Measurements from ENCODE around the gene WHAMM. TPM values are rescaled to one million over a fixed set of nuclear protein-coding genes. Genes with fewer than 3 reads are reported as not detected.

Gene WHAMM
- total RNA-seq, 1 donor from 2014 or later, result 9.6 TPM

GRCh38 chr15:82793737-82794136, 15.7 kb upstream of the WHAMM start:
- Mint-ChIP-seq H3K4me1 (ENCODE audit: unreplicated experiment) (no peaks in the 10 kb centered on the region), H3K9me3 (ENCODE audit: unreplicated experiment) (peaks cover 18% of the 10 kb centered on the region), H3K27ac (ENCODE audit: unreplicated experiment) (no peak overlapping the region), H3K36me3 (ENCODE audit: unreplicated experiment) (no peaks in the 10 kb centered on the region), H3K27me3 (ENCODE audit: unreplicated experiment) (peaks cover 20% of the 10 kb centered on the region), H3K4me3 (ENCODE audit: unreplicated experiment) (no peak overlapping the region)
- no peak for DNase-seq (ENCODE audit: extremely low spot score, unreplicated experiment)
- TF ChIP-seq CTCF (IDR thresholded peaks at IDR 0.05), result no peak

- no peak for TF ChIP-seq CTCF (IDR thresholded peaks at IDR 0.05)
- no peak overlapping the region for H3K27ac Mint-ChIP-seq (ENCODE audit: unreplicated experiment)
- no peaks in the 10 kb centered on the region for H3K36me3 Mint-ChIP-seq (ENCODE audit: unreplicated experiment)
- peaks cover 18% of the 10 kb centered on the region for H3K9me3 Mint-ChIP-seq (ENCODE audit: unreplicated experiment)
- no peak for DNase-seq (ENCODE audit: extremely low spot score, unreplicated experiment)
- no peak overlapping the region for H3K4me3 Mint-ChIP-seq (ENCODE audit: unreplicated experiment)
- no peaks in the 10 kb centered on the region for H3K4me1 Mint-ChIP-seq (ENCODE audit: unreplicated experiment)
- H3K27me3 Mint-ChIP-seq (ENCODE audit: unreplicated experiment), result peaks cover 36% of the 10 kb centered on the region
These were observed 11.3 kb upstream of the WHAMM start for GRCh38 chr15:82798104-82798503.

GRCh38 chr15:82798531-82799166, 10.8 kb upstream of the WHAMM start:
- Mint-ChIP-seq H3K4me1 (ENCODE audit: unreplicated experiment) (no peaks in the 10 kb centered on the region), H3K9me3 (ENCODE audit: unreplicated experiment) (peaks cover 14% of the 10 kb centered on the region), H3K36me3 (ENCODE audit: unreplicated experiment) (no peaks in the 10 kb centered on the region), H3K4me3 (ENCODE audit: unreplicated experiment) (no peak overlapping the region), H3K27ac (ENCODE audit: unreplicated experiment) (no peak overlapping the region), H3K27me3 (ENCODE audit: unreplicated experiment) (peaks cover 36% of the 10 kb centered on the region)
- no peak for DNase-seq (ENCODE audit: extremely low spot score, unreplicated experiment)
- TF ChIP-seq CTCF (IDR thresholded peaks at IDR 0.05), result no peak

GRCh38 chr15:82799183-82799841, 10.1 kb upstream of the WHAMM start:
- Mint-ChIP-seq H3K4me1 (ENCODE audit: unreplicated experiment) (no peaks in the 10 kb centered on the region), H3K27me3 (ENCODE audit: unreplicated experiment) (peaks cover 31% of the 10 kb centered on the region), H3K4me3 (ENCODE audit: unreplicated experiment) (no peak overlapping the region), H3K27ac (ENCODE audit: unreplicated experiment) (no peak overlapping the region), H3K9me3 (ENCODE audit: unreplicated experiment) (peaks cover 7% of the 10 kb centered on the region), H3K36me3 (ENCODE audit: unreplicated experiment) (no peaks in the 10 kb centered on the region)
- TF ChIP-seq CTCF (IDR thresholded peaks at IDR 0.05), result no peak
- DNase-seq (ENCODE audit: extremely low spot score, unreplicated experiment), result no peak

- H3K4me1 Mint-ChIP-seq (ENCODE audit: unreplicated experiment), result peaks cover 3% of the 10 kb centered on the region
- no peak for TF ChIP-seq CTCF (IDR thresholded peaks at IDR 0.05)
- no peak for DNase-seq (ENCODE audit: extremely low spot score, unreplicated experiment)
- no peaks in the 10 kb centered on the region for H3K36me3 Mint-ChIP-seq (ENCODE audit: unreplicated experiment)
- peaks cover 27% of the 10 kb centered on the region for H3K27me3 Mint-ChIP-seq (ENCODE audit: unreplicated experiment)
- no peak overlapping the region for H3K4me3 Mint-ChIP-seq (ENCODE audit: unreplicated experiment)
- no peaks in the 10 kb centered on the region for H3K9me3 Mint-ChIP-seq (ENCODE audit: unreplicated experiment)
- no peak overlapping the region for H3K27ac Mint-ChIP-seq (ENCODE audit: unreplicated experiment)
These were observed 6.9 kb upstream of the WHAMM start for GRCh38 chr15:82802497-82802896.

Measured in osteocyte (in vitro differentiated cells).